ENCODE measurements around the gene GNMT.

GRCh38 chr6:42969431-42969830 lies 8.9 kb downstream of the GNMT start:
- TF ChIP-seq CTCF (IDR thresholded peaks at IDR 0.05) (no peak), POLR2AphosphoS5 (IDR thresholded peaks at IDR 0.05) (no peak), EP300 (IDR thresholded peaks at IDR 0.05; ENCODE audit: low read depth) (no peak)
